Common myeloid progenitor, CD34-positive (primary cell): ENCODE data around the gene WWC1.

Source experiments
- CTCF ChIA-PET: fragments of 350-600 bp; sonication (Branson Sonifier 250); formaldehyde crosslinking; loops from one replicate; lab custom pipeline; 2021; ENCODE audit warnings: antibody characterized with exemption; lab: Charles Lee
- POLR2A ChIA-PET: fragments of 350-600 bp; sonication (Branson Sonifier 250); formaldehyde crosslinking; loops from one replicate; lab custom pipeline; 2021; ENCODE audit warnings: antibody characterized with exemption; lab: Charles Lee
- DNase-seq, 3 donors: peaks; one replicate each; pipeline versions ENCODE4 v3.0.0 to v3.0.0-alpha.2; 2013
- H3K27ac ChIP-seq, 2 experiments: 1 replicate in 1 of 2; 2 replicates in 1 of 2; pipeline ENCODE4 v1.7.0; 2013; ENCODE audit warnings: inconsistent platforms in 2 of 2, low read length in 2 of 2, mild to moderate bottlenecking in 2 of 2, low read depth in 1 of 2, moderate library complexity in 1 of 2; ENCODE audit not compliant: severe bottlenecking in 2 of 2, insufficient read depth in 1 of 2, poor library complexity in 1 of 2
- H3K27me3 ChIP-seq, 5 experiments: replicated peaks in 2 of 5; 1 replicate in 3 of 5; 2 replicates in 2 of 5; pipeline versions ENCODE4 v1.6.1 to v1.7.0; 2013; ENCODE audit warnings: low read length in 4 of 5, mild to moderate bottlenecking in 2 of 5, moderate library complexity in 2 of 5, inconsistent platforms in 1 of 5; ENCODE audit not compliant: insufficient read depth in 5 of 5, control insufficient read depth in 4 of 5
- H3K36me3 ChIP-seq, 4 experiments: 1 replicate in 2 of 4; 2 replicates in 2 of 4; pipeline versions ENCODE4 v1.6.1 to v1.7.0; 2013; ENCODE audit warnings: low read length in 3 of 4, control low read depth in 1 of 4, mild to moderate bottlenecking in 1 of 4; ENCODE audit not compliant: control insufficient read depth in 4 of 4, insufficient read depth in 4 of 4
- H3K4me1 ChIP-seq, 4 experiments: 1 replicate in 3 of 4; 2 replicates in 1 of 4; pipeline versions ENCODE4 v1.6.1 to v1.7.1; 2013; ENCODE audit warnings: low read length in 3 of 4, mild to moderate bottlenecking in 3 of 4, control low read depth in 1 of 4, inconsistent platforms in 1 of 4, moderate library complexity in 1 of 4; ENCODE audit not compliant: control insufficient read depth in 4 of 4, insufficient read depth in 4 of 4; ENCODE audit errors: control extremely low read depth in 1 of 4
- H3K4me3 ChIP-seq, 7 experiments: 1 replicate in 4 of 7; 2 replicates in 3 of 7; pipeline versions ENCODE4 v1.5.1 to v1.7.0; 2013; ENCODE audit warnings: mild to moderate bottlenecking in 7 of 7, low read length in 6 of 7, moderate library complexity in 6 of 7, inconsistent platforms in 2 of 7, low read depth in 2 of 7, control low read depth in 1 of 7; ENCODE audit not compliant: insufficient read depth in 4 of 7, control insufficient read depth in 1 of 7; ENCODE audit errors: extremely low read depth in 1 of 7
- H3K9me3 ChIP-seq, 5 experiments: 1 replicate in 4 of 5; 2 replicates in 1 of 5; pipeline versions ENCODE4 v1.6.1 to v1.7.1; 2013; ENCODE audit warnings: low read length in 4 of 5, mild to moderate bottlenecking in 2 of 5, inconsistent platforms in 1 of 5, low read depth in 1 of 5, moderate library complexity in 1 of 5; ENCODE audit not compliant: control insufficient read depth in 4 of 5, insufficient read depth in 2 of 5; ENCODE audit errors: control extremely low read depth in 1 of 5
- WGBS: methylation state at CpG from one replicate; pipeline ENCODE4 v1.1.5; 2013; ENCODE audit not compliant: insufficient coverage; 5-methylcytosine and 5-hydroxymethylcytosine counted together

The WWC1 gene

GRCh38 chr5:168415971-168416370 lies 124.5 kb downstream of the WWC1 start:
- Histone ChIP-seq H3K4me1 (no peaks in the 10 kb centered on the region), H3K27me3 (no peaks in the 10 kb centered on the region), H3K27ac (no peak overlapping the region), H3K4me3 (no peak overlapping the region), H3K9me3 (no peaks in the 10 kb centered on the region), H3K36me3 (no peaks in the 10 kb centered on the region)
- no peak for DNase-seq
- CTCF ChIA-PET: interaction anchor here (0.6 to 1.3 kb wide), 3 partner anchors 15 to 1487 kb away, joined by 3 to 4 read pairs (median 3); no protein-coding TSS in a partner anchor
- 90% methylated on average over 5 of the region's 6 CpGs for WGBS
- POLR2A ChIA-PET: no interaction called here

- POLR2A ChIA-PET: no interaction called here
- H3K27me3 ChIP-seq: no peaks in the 10 kb centered on the region
- no peaks in the 10 kb centered on the region for H3K9me3 ChIP-seq
- CTCF ChIA-PET: interaction anchor here (0.5 kb wide), 1 partner anchor 148 kb away, joined by 3 read pairs; no protein-coding TSS in a partner anchor
- H3K27ac ChIP-seq: no peak overlapping the region
- no peaks in the 10 kb centered on the region for H3K36me3 ChIP-seq
- no peak for DNase-seq
- H3K4me3 ChIP-seq: no peak overlapping the region
- 89% methylated on average over 8 of the region's 10 CpGs for WGBS
- H3K4me1 ChIP-seq: no peaks in the 10 kb centered on the region
These were observed 126.4 kb downstream of the WWC1 start for GRCh38 chr5:168417731-168418429.

GRCh38 chr5:168420461-168420860 lies 129.0 kb downstream of the WWC1 start:
- H3K9me3 ChIP-seq: no peaks in the 10 kb centered on the region
- WGBS: 97% methylated on average over 7 of the region's 9 CpGs
- no peaks in the 10 kb centered on the region for H3K27me3 ChIP-seq
- H3K4me3 ChIP-seq: no peak overlapping the region
- no peak for DNase-seq
- ChIA-PET CTCF (no interaction called here), POLR2A (interaction anchor here (0.6 kb wide), 1 partner anchor 733 kb away, joined by 5 read pairs; no protein-coding TSS in a partner anchor)
- H3K27ac ChIP-seq: no peak overlapping the region
- no peaks in the 10 kb centered on the region for H3K4me1 ChIP-seq
- no peaks in the 10 kb centered on the region for H3K36me3 ChIP-seq

- no peak overlapping the region for H3K4me3 ChIP-seq
- WGBS: 95% methylated on average over 4 of the region's 4 CpGs
- H3K9me3 ChIP-seq: no peaks in the 10 kb centered on the region
- no peak for DNase-seq
- POLR2A ChIA-PET: no interaction called here
- CTCF ChIA-PET: interaction anchor here (1.8 kb wide), 1 partner anchor 11 kb away, joined by 4 read pairs; no protein-coding TSS in a partner anchor
- H3K27ac ChIP-seq: no peak overlapping the region
- no peaks in the 10 kb centered on the region for H3K36me3 ChIP-seq
- no peaks in the 10 kb centered on the region for H3K4me1 ChIP-seq
- H3K27me3 ChIP-seq: no peaks in the 10 kb centered on the region
These were observed 131.0 kb downstream of the WWC1 start for GRCh38 chr5:168422431-168422830.

- Histone ChIP-seq H3K27ac (no peak overlapping the region), H3K9me3 (no peaks in the 10 kb centered on the region), H3K4me1 (no peaks in the 10 kb centered on the region), H3K4me3 (no peak overlapping the region), H3K27me3 (no peaks in the 10 kb centered on the region), H3K36me3 (no peaks in the 10 kb centered on the region)
- ChIA-PET CTCF (no interaction called here), POLR2A (no interaction called here)
- DNase-seq: no peak
- WGBS: 98% methylated on average over 6 of the region's 9 CpGs
These were observed 132.0 kb downstream of the WWC1 start for GRCh38 chr5:168423478-168423877.

GRCh38 chr5:168423971-168424370 lies 132.5 kb downstream of the WWC1 start:
- ChIA-PET CTCF (no interaction called here), POLR2A (no interaction called here)
- DNase-seq: no peak
- Histone ChIP-seq H3K4me1 (no peaks in the 10 kb centered on the region), H3K9me3 (no peaks in the 10 kb centered on the region), H3K36me3 (no peaks in the 10 kb centered on the region), H3K27ac (no peak overlapping the region), H3K27me3 (no peaks in the 10 kb centered on the region), H3K4me3 (no peak overlapping the region)
- WGBS: 100% methylated on average over 3 of the region's 4 CpGs

GRCh38 chr5:168424594-168425323 lies 133.3 kb downstream of the WWC1 start:
- no peaks in the 10 kb centered on the region for H3K36me3 ChIP-seq
- no peaks in the 10 kb centered on the region for H3K9me3 ChIP-seq
- DNase-seq: no peak
- H3K27me3 ChIP-seq: no peaks in the 10 kb centered on the region
- H3K27ac ChIP-seq: no peak overlapping the region
- no peaks in the 10 kb centered on the region for H3K4me1 ChIP-seq
- ChIA-PET CTCF (no interaction called here), POLR2A (no interaction called here)
- 100% methylated on average over 3 of the region's 3 CpGs for WGBS
- no peak overlapping the region for H3K4me3 ChIP-seq
